ENCODE data around the gene DPPA2.

DPPA2 gene

DNA sequence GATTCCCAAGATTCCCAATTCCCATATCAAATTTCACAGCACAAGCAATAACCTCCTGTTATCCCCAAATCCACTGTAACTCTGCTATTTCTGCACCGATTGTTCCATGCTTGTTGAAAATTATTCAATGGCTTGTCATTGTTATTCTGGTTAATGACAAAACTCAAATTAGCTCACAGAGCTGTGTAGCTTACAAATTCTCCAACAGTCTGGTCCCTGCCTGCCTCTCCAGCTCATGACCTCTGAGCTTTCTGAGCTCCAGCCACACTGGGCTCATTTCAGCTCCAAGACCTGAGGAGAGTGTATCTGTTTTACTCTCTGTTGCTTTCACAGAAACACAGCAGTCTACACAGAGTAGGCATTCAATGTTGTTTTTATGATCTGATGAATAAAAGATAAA lies 3.3 kb downstream of the DPPA2 start:
- no peak for DNase-seq

DNA sequence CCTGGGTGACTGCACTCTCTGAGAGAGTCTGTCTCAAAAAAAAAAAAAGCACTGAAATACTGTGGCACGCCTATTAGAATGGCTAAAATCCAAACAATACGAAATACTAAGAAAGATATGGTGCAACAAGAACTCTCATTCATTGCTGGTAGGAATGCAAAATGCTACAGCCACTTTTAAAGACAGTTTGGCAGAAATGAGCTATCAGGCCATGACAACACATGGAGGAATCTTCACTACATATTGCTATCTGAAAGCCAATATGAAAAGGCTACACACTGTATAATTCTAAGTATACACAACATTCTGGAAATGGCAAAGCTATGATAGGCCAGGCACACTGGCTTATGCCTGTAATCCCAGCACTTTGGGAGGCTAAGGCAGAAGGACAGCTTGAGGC lies 18.8 kb downstream of the DPPA2 start:
- DNase-seq, result no peak

DNA sequence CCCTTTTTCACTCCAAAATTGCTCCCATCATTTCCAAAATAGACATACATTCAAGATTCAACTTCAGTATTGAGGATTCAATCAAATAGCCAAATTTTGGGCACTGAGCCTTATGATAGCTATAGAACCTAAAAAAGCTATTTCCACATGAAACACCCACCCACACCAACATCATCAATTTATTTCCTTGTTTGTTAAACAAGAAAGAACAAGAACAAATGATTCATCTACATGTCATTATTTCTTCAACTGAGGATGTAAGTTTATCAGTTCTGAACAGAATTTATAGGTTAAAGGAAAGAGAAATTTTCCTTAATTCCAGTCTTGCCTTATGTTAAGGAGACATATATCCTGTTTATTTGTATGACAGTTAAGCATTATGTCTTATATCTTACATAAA lies 32.2 kb downstream of the DPPA2 start:
- DNase-seq, result no peak

DNA sequence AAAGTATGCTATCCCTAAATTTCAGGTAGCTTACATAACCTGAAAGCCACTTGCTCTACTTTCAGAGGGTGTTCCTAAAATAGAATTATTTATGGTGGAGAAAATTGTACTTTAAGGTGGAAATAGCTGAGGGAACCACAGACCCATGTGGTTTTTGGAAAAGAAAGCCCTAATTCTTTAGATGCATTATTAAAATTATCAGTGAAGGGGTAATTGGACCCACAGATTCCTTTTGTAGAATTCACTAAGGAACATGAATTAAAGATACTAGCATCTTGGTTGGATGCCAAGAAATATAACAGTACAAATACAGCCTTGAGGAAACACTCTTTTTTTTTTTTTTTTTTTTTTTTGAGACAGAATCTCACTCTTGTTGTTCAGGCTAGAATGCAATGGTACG lies 37.8 kb downstream of the DPPA2 start:
- no peak for DNase-seq

DNA sequence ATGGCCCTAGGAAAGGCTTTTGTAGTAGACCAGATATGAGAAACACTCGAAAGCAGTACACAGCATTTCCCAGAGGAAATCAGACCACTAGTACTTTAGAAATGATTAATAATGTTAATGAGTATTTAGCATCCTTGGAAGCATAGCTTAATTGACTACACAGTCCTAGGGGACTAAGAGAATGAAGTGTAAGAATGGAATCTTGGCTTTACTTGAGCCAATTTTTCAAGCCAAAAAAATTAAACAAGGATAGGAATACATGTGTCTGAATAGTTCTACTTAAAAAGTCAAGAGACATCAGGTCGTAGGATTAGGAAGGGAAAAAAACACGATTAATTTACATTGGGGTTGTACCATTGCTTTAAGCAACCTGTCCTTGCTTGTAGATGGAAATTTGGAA lies 38.2 kb downstream of the DPPA2 start:
- DNase-seq, result no peak

DNA sequence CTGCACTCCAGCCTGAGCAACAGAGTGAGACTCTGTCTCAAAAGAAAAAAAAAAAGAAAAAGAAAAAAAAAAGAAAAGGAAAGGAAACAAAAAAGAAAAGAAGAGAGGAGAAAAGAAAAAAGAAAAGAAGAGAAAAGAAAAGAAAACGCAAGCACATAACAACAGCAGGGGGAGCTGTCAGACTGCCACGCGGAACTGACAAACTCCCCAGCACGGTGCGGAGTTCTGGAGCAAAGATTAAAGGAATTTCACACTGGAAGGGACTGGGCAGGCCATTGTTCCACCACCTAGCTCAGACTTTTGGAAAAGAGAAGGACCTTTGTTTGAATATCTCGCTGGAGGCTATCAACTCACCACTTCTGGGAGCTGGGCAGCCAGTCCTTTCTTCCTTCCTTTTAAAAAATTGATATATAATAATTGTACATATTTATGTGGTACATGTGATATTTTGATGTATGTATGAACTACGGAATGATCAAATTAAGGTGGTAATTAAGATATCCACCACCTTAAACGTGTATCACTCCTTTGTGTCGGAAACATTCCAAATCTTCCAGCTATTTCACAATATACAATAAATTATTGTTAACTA lies 40.5 kb downstream of the DPPA2 start:
- DNase-seq, result no peak

DNA sequence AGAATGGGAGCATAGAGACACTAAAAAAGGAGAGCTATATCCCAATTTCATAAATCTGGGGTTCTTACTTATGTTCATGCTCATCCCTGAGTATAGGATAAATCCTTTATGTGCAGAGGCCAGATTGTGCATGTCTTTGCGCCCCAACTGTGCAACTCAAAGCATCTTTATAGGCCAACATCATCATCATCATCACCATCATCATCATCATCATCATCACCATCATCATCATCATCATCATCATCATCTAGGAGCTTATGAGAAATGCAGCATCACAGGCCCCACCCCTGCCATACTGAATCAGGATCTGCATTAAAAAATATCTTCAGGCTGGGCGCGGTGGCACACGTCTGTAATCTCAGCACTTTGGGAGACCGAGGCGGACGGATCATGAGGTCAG lies 45.5 kb downstream of the DPPA2 start:
- DNase-seq, result no peak

DNA sequence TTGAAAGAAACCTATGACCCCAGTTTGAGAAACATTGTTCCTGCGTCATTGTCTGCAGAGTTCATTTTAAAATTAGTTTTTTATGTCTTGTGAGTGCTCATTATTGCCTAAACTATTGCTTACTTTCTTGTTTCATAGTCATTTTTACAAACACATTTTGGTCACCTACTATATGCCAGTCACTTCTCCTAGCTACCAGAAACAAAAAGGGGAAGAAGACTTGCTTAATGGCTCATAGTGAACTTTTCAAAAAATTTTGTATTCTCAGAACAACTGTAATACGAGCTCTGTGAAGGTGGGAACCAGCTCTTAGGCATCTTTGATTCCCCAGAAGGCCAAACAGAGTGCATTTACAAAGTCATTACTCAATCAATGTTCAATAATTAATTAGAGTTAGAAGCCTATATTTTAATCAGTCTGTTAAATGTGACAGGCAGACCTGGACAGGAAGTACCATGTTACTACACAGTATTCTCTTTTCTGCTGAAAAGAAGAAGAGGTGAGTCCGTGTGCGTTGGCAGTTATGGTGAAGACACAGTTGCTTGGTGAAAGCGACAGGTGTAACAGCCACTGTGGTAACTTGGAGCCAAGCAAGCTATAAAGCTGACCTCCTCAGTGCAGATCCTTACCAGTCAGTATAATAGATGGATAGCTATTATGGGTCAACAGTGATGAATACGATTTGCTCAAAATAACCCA lies 46.6 kb downstream of the DPPA2 start:
- DNase-seq, result no peak

DNA sequence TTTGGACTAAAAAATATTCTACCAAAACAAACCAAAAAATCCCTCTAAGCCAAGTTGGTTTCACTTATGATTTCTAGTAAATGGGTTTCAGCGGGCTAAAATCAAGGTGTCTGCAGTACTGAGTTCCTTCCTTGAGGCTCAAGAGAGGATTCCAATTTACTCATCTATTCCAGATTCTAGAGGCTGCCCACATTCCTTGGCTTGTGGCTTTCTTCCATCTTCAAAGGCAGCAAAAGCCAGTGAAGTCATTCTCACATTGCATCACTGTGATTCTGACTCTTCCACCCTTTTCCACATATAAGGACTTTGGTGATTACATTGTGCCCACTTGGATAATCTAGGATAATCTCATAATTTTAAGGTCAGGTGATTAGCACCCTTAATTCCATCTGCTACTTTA lies 48.1 kb downstream of the DPPA2 start:
- DNase-seq, result no peak

DNA sequence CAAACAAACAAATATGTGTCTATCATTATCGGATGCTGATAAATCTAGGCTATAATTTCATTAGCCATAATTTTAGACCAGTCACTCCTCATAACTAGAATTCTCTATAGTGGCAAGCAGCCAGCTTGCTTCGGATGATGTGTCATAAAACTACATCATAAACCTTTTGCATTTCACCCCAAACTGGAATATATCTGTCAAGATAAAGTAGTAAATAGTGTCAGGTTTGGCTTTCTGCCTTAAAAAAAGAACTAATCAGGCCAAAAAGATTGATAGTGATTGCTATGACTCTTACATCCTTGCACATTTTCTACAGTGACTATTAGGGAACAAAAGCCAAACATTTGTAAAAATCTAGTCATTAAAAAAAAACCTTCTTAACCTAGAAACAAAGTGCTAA lies 51.0 kb downstream of the DPPA2 start:
- DNase-seq, result no peak

DNA sequence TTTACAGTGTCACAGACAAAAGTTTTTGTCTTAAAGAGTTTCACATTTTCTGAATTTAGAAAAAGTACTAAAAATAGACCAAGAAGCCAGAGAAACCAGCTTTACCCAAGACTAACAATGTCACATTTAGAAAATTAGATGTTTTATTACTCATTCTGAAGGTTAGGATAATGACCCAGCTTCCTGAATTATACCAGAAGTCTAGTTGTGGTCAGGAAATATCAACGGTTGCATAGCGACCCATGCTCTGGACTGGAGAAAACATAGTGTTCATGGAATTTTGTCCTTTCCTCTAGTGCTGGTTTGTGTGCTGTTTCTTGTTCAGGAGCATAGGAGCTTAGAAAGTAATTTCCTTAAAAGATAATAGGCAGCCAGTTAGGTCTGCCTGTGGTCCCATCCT lies 59.0 kb downstream of the DPPA2 start:
- no peak for DNase-seq

DNA sequence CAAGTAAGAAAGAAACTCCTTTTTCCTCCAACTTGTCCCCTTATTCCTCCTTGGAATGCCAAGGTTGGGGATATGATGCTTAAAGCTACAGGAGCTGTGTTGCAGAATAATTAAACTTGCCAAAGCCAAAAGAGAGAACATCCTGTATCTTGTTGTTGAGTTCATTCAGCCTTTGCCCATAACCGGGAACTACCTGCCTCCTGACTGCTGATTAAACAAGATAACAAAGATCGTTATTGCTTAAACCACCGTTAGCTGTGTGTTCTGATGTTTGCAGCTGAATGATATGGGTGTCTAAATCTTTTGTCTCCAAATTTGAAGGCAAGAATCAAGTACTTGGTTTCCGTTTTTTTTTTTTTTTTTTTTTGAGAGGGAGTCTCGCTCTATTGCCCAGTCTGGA lies 61.5 kb downstream of the DPPA2 start:
- DNase-seq, result no peak

DNA sequence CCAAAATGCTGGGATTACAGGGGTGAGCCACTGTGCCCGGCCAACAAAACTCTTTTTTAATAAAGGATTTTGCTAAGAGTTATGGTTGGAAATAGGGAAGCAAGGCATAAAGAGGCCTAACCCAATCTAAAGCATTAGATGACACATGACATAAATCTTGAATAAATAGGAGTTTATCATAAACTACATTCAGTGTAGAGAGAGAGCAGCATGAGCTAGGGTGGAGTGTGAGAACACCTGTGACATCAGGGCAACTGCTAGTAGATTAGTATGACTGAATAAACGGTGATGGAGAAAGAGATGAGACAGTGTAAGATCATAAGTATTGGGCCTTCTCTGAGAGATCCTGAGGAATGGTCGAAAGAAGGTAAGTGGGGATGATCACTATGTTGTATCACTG lies 63.7 kb downstream of the DPPA2 start:
- no peak for DNase-seq

Measured in NCI-H1930 (cell line).